Endothelial cell of umbilical vein (primary cell): ENCODE data around the gene DARS1. TPM values are rescaled to one million over a fixed set of nuclear protein-coding genes. Genes with fewer than 3 reads are reported as not detected.

Source experiments
- BruUV-seq: library from RNA; stranded (reverse); fragments of 400-500 nt; replicated peaks from 2 replicates; lab custom pipeline; 2021; lab: Mats Ljungman, UMichigan
- CTCF ChIA-PET: fragments of 300-600, 350-600 bp; sonication (Branson Sonifier 250); formaldehyde crosslinking; loops from one replicate; lab custom pipeline; 2021; ENCODE audit warnings: antibody characterized with exemption, inconsistent platforms; lab: Charles Lee
- POLR2A ChIA-PET: fragments of 300-600, 350-600 bp; sonication (Branson Sonifier 250); formaldehyde crosslinking; loops from one replicate; lab custom pipeline; 2021; ENCODE audit warnings: antibody characterized with exemption, inconsistent platforms; lab: Charles Lee
- DNase-seq: peaks from one replicate; pipeline ENCODE4 v3.0.0-alpha.2; 2011; ENCODE audit warnings: low read depth, low spot score
- FAIRE-seq: peaks from 2 replicates; lab custom pipeline; 2011; peaks lifted over from hg19 to GRCh38; lab: Jason Lieb, UNC
- H2AFZ ChIP-seq: 2 replicates; pipeline ENCODE4 v1.6.0; 2012; ENCODE audit warnings: low read depth, low read length, control low read depth, inconsistent platforms
- H3K27ac ChIP-seq: 2 replicates; pipeline ENCODE4 v1.5.1; 2011; ENCODE audit warnings: low read depth, mild to moderate bottlenecking, control low read depth, low read length, moderate library complexity; ENCODE audit not compliant: insufficient read depth
- H3K27me3 ChIP-seq, 2 experiments: 2 replicates each; pipeline versions ENCODE4 v1.6.0 to v1.6.1; 2011; ENCODE audit warnings: low read length in 2 of 2, mixed read lengths in 1 of 2; ENCODE audit not compliant: control insufficient read depth in 2 of 2, insufficient read depth in 2 of 2
- H3K36me3 ChIP-seq, 2 experiments: 2 replicates in 1 of 2; 3 replicates in 1 of 2; pipeline ENCODE4 v1.5.1; 2011; ENCODE audit warnings: low read length in 2 of 2, mild to moderate bottlenecking in 1 of 2, moderate library complexity in 1 of 2; ENCODE audit not compliant: control insufficient read depth in 2 of 2, insufficient read depth in 2 of 2; ENCODE audit errors: extremely low read depth in 1 of 2
- H3K4me1 ChIP-seq: 3 replicates; pipeline ENCODE4 v1.5.1; 2011; ENCODE audit warnings: mild to moderate bottlenecking, low read length; ENCODE audit not compliant: control insufficient read depth, insufficient read depth; ENCODE audit errors: extremely low read depth
- H3K4me2 ChIP-seq: 2 replicates; pipeline ENCODE4 v1.6.1; 2011; ENCODE audit warnings: low read length, control low read depth, mixed read lengths; ENCODE audit not compliant: insufficient read depth
- H3K4me3 ChIP-seq, 3 experiments: fragments of 200-600 bp in 1 of 3; sonication (generic), shearing (Covaris generic) in 1 of 3; replicated peaks in 1 of 3; 2 replicates each; pipeline ENCODE4 v1.5.1; 2011 to 2016; ENCODE audit warnings: control low read depth in 3 of 3, low read length in 3 of 3, mild to moderate bottlenecking in 2 of 3, inconsistent platforms in 1 of 3, low read depth in 1 of 3, moderate library complexity in 1 of 3; ENCODE audit not compliant: insufficient read depth in 1 of 3
- H3K79me2 ChIP-seq: 2 replicates; pipeline ENCODE4 v1.6.0; 2012; ENCODE audit warnings: low read length, inconsistent platforms; ENCODE audit not compliant: control insufficient read depth, insufficient read depth
- H3K9ac ChIP-seq: replicated peaks from 2 replicates; pipeline ENCODE3; 2011; ENCODE audit warnings: low read length, control low read depth; ENCODE audit not compliant: insufficient read depth; ENCODE audit errors: extremely low read depth
- H3K9me1 ChIP-seq: replicated peaks from 3 replicates; pipeline ENCODE4 v1.6.0; 2011; ENCODE audit warnings: mild to moderate bottlenecking, low read length; ENCODE audit not compliant: control insufficient read depth, insufficient read depth; ENCODE audit errors: extremely low read depth
- H3K9me3 ChIP-seq: replicated peaks from 2 replicates; pipeline ENCODE4 v1.5.1; 2012; ENCODE audit warnings: low read length, inconsistent platforms; ENCODE audit not compliant: control insufficient read depth, insufficient read depth
- H4K20me1 ChIP-seq: replicated peaks from 2 replicates; pipeline ENCODE3; 2011; ENCODE audit warnings: mild to moderate bottlenecking, low read length; ENCODE audit not compliant: control insufficient read depth, insufficient read depth; ENCODE audit errors: extremely low read depth
- CTCF ChIP-seq, 2 donors: IDR thresholded peaks; 1 replicate in 1 of 2; 2 replicates in 1 of 2; pipeline ENCODE4 v1.5.1; 2011; ENCODE audit warnings: low read length in 2 of 2, mild to moderate bottlenecking in 2 of 2, moderate library complexity in 2 of 2, control low read depth in 1 of 2, inconsistent platforms in 1 of 2, low read depth in 1 of 2; ENCODE audit not compliant: insufficient read depth in 1 of 2; ENCODE audit errors: extremely low read depth in 1 of 2
- EZH2 ChIP-seq: IDR thresholded peaks from 2 replicates; pipeline ENCODE4 v1.6.1; 2012; ENCODE audit warnings: borderline replicate concordance, low read depth, mild to moderate bottlenecking, moderate library complexity, low read length, inconsistent platforms; ENCODE audit not compliant: severe bottlenecking
- FOS ChIP-seq: IDR thresholded peaks from 2 replicates; pipeline ENCODE4 v1.6.1; 2011; ENCODE audit warnings: mild to moderate bottlenecking, low read length, moderate library complexity, borderline replicate concordance; ENCODE audit not compliant: insufficient read depth
- GATA2 ChIP-seq: IDR thresholded peaks from 2 replicates; pipeline ENCODE4 v1.7.0; 2011; ENCODE audit warnings: low read depth, mild to moderate bottlenecking, moderate library complexity, mixed read lengths, low read length; ENCODE audit not compliant: insufficient read length, insufficient read depth
- JUN ChIP-seq: IDR thresholded peaks from 2 replicates; pipeline ENCODE4 v1.6.1; 2011; ENCODE audit warnings: borderline replicate concordance, low read depth; ENCODE audit not compliant: insufficient read length, insufficient read depth
- MAX ChIP-seq: IDR thresholded peaks from 2 replicates; pipeline ENCODE4 v1.6.1; 2011; ENCODE audit not compliant: insufficient read depth, insufficient read length
- MYC ChIP-seq: IDR thresholded peaks from one replicate; pipeline ENCODE4 v1.6.1; 2011; ENCODE audit warnings: mild to moderate bottlenecking, low read depth, low read length
- POLR2A ChIP-seq: IDR thresholded peaks from 2 replicates; pipeline ENCODE4 v1.6.1; 2012; ENCODE audit warnings: low read depth, mild to moderate bottlenecking, control low read depth, low read length
- POLR2AphosphoS5 ChIP-seq: IDR thresholded peaks from 2 replicates; pipeline ENCODE4 v1.6.1; 2012; ENCODE audit warnings: low read depth, mild to moderate bottlenecking, control low read depth, low read length, moderate library complexity; ENCODE audit not compliant: insufficient read depth
- dilution Hi-C: fragments of 300-500 bp; cut with MboI; formaldehyde crosslinking; loops from one replicate; pipeline ENCODE4 v1.15.0; 2019; ENCODE audit warnings: low sequenced_read_pairs; ENCODE audit not compliant: extremely low pct_ligation_motif_present
- intact Hi-C: fragments of 100-400 bp; cut with micrococcal nuclease; formaldehyde crosslinking; loops from one replicate; pipeline ENCODE4 v1.10.0; 2022
- polyA plus RNA-seq, 4 experiments: library from polyadenylated mRNA; depleted of rRNA in 3 of 4; stranded (reverse) in 3 of 4; unstranded in 1 of 4; fragments of >200 nt; gene quantifications; 2 replicates each; pipeline versions ENCODE4 v1.2.1 to v1.2.3, GENCODE V29; 2011 to 2012; ENCODE audit warnings: missing spikeins in 1 of 4
- total RNA-seq: library from RNA; stranded (reverse); gene quantifications from 2 replicates; pipeline ENCODE4 v1.2.3, GENCODE V29; 2021

Gene DARS1
- total and polyA plus RNA-seq, 2 donors (not counting 3 experiments of a cell fraction or from before 2014, with no cell fraction given): 20.9 to 41.5 TPM

GRCh38 chr2:136027112-136027511 is 41.7 kb upstream of the DARS1 start:
- dilution Hi-C loops (no loop called here), intact Hi-C loops (loop anchor here (5.0 kb wide), 2 partner anchors 110 to 350 kb away; no protein-coding TSS in a partner anchor)
- ChIA-PET POLR2A (no interaction called here), CTCF (no interaction called here)
- H3K4me2 ChIP-seq: no peak overlapping the region
- H3K4me1 ChIP-seq: no peaks in the 10 kb centered on the region
- FAIRE-seq (no peak), DNase-seq (no peak)
- H4K20me1 ChIP-seq: no peaks in the 10 kb centered on the region
- TF ChIP-seq EZH2: no peak
- no peak overlapping the region for H3K9ac ChIP-seq
- H3K9me3 ChIP-seq: no peaks in the 10 kb centered on the region
- no peak overlapping the region for H3K27ac ChIP-seq
- H3K9me1 ChIP-seq: no peaks in the 10 kb centered on the region
- no peaks in the 10 kb centered on the region for H3K36me3 ChIP-seq
- BruUV-seq: no TSS peak
- H3K4me3 ChIP-seq: no peak overlapping the region
- H3K79me2 ChIP-seq: no peaks in the 10 kb centered on the region
- H3K27me3 ChIP-seq: peaks cover 14 to 21% of the 10 kb centered on the region in 2 experiments
- no peak overlapping the region for H2AFZ ChIP-seq

GRCh38 chr2:136025057-136025973 is 39.9 kb upstream of the DARS1 start:
- FAIRE-seq: no peak
- no peak for TF ChIP-seq POLR2A
- no peak for TF ChIP-seq FOS
- TF ChIP-seq MAX: no peak
- no peak for TF ChIP-seq GATA2
- TF ChIP-seq EZH2: no peak
- TF ChIP-seq POLR2AphosphoS5: no peak
- no peak for TF ChIP-seq CTCF (IDR thresholded peaks at IDR 0.05; ENCODE audit: extremely low read depth in 1 of 2, insufficient read depth in 1 of 2, low read depth in 1 of 2, low read length in 2 of 2)
- no peak for TF ChIP-seq JUN
- TF ChIP-seq MYC: no peak
- no peak overlapping the region for H3K4me3 ChIP-seq

More at GRCh38 chr2:136025057-136025973, 39.9 kb upstream of the DARS1 start:
- Histone ChIP-seq H4K20me1 (no peaks in the 10 kb centered on the region), H3K9ac (no peak overlapping the region), H3K4me2 (peak overlapping the region; percentile 1), H3K27me3 (peaks cover 5 to 6% of the 10 kb centered on the region in 2 experiments), H3K36me3 (no peaks in the 10 kb centered on the region), H3K9me1 (no peaks in the 10 kb centered on the region), H3K4me1 (no peaks in the 10 kb centered on the region), H3K79me2 (no peaks in the 10 kb centered on the region), H3K9me3 (no peaks in the 10 kb centered on the region), H2AFZ (peak overlapping the region; percentile 74), H3K27ac (no peak overlapping the region)
- ChIA-PET CTCF (interaction anchor here (0.9 to 1.5 kb wide), 3 partner anchors 10 to 112 kb away, joined by 4 to 5 read pairs (median 4); no protein-coding TSS in a partner anchor), POLR2A (no interaction called here)
- intact Hi-C loops: loop anchor here (5.0 kb wide), 2 partner anchors 108 to 352 kb away; no protein-coding TSS in a partner anchor
- no TSS peak for BruUV-seq
- peak; percentile 43 for DNase-seq
- dilution Hi-C loops: no loop called here
